ENCODE measurements around the gene PNPLA7. TPM values are rescaled to one million over a fixed set of nuclear protein-coding genes. Genes with fewer than 3 reads are reported as not detected.

The PNPLA7 gene
- total RNA-seq, 1 experiment from 2014 or later = 3.9 TPM

- no TSS peak for BruUV-seq (replicated peaks)
- in situ Hi-C loops (cut with HindIII; ENCODE audit: low pct_unique_long_range_greater_than_20kb, low sequenced_read_pairs) = no loop called here
- TF ChIP-seq REST (IDR thresholded peaks at IDR 0.05; ENCODE audit: insufficient read depth in 1 of 2, low read depth in 2 of 2, low read length in 1 of 2) = no peak
- no peak for TF ChIP-seq SIN3A (IDR thresholded peaks at IDR 0.05; ENCODE audit: borderline replicate concordance, insufficient read depth, low read depth, low read length)
- TF ChIP-seq POLR2AphosphoS5 (IDR thresholded peaks at IDR 0.05; ENCODE audit: low read depth, low read length) = no peak
- no peak for TF ChIP-seq TCF7L2 (IDR thresholded peaks at IDR 0.05; ENCODE audit: low read depth, low read length)
- TF ChIP-seq CTCF (IDR thresholded peaks at IDR 0.05) = no peak
- H3K4me1 ChIP-seq (ENCODE audit: control insufficient read depth, insufficient read depth, low read length) = no peaks in the 10 kb centered on the region
- POLR2A ChIA-PET = no interaction called here
- no peaks in the 10 kb centered on the region for H3K27me3 ChIP-seq (ENCODE audit: control insufficient read depth, insufficient read depth, low read length)
- intact Hi-C loops (cut with micrococcal nuclease; ENCODE audit: unreplicated experiment) = no loop called here
- H3K9me3 ChIP-seq (ENCODE audit: control insufficient read depth, insufficient read depth, low read depth, low read length) = no peaks in the 10 kb centered on the region
- DNase-seq (ENCODE audit: low read depth, low spot score) (no peak), ATAC-seq (no peak)
- H3K27ac ChIP-seq (ENCODE audit: low read length) = no peak overlapping the region
- H3K4me3 ChIP-seq (ENCODE audit: low read depth in 2 of 2, low read length in 2 of 2) = no peak overlapping the region
- no peaks in the 10 kb centered on the region for H3K36me3 ChIP-seq (ENCODE audit: control insufficient read depth, insufficient read depth, low read length)
- CTCF ChIA-PET = no interaction called here
Observed at GRCh38 chr9:137465720-137466388, 84.3 kb downstream of the PNPLA7 start.

- in situ Hi-C loops (cut with HindIII; ENCODE audit: low pct_unique_long_range_greater_than_20kb, low sequenced_read_pairs) = no loop called here
- Histone ChIP-seq H3K27me3 (ENCODE audit: control insufficient read depth, insufficient read depth, low read length) (no peaks in the 10 kb centered on the region), H3K4me1 (ENCODE audit: control insufficient read depth, insufficient read depth, low read length) (no peaks in the 10 kb centered on the region), H3K4me3 (ENCODE audit: low read depth in 2 of 2, low read length in 2 of 2) (no peak overlapping the region), H3K9me3 (ENCODE audit: control insufficient read depth, insufficient read depth, low read depth, low read length) (no peaks in the 10 kb centered on the region), H3K36me3 (ENCODE audit: control insufficient read depth, insufficient read depth, low read length) (no peaks in the 10 kb centered on the region), H3K27ac (ENCODE audit: low read length) (no peak overlapping the region)
- no peak for ATAC-seq
- CTCF ChIA-PET = no interaction called here
- no peak for DNase-seq (ENCODE audit: low read depth, low spot score)
- intact Hi-C loops (cut with micrococcal nuclease; ENCODE audit: unreplicated experiment) = no loop called here
- POLR2A ChIA-PET = no interaction called here
- no TSS peak for BruUV-seq (replicated peaks)
- TF ChIP-seq POLR2AphosphoS5 (IDR thresholded peaks at IDR 0.05; ENCODE audit: low read depth, low read length) (no peak), REST (IDR thresholded peaks at IDR 0.05; ENCODE audit: insufficient read depth in 1 of 2, low read depth in 2 of 2, low read length in 1 of 2) (no peak), TCF7L2 (IDR thresholded peaks at IDR 0.05; ENCODE audit: low read depth, low read length) (no peak), CTCF (IDR thresholded peaks at IDR 0.05) (no peak), SIN3A (IDR thresholded peaks at IDR 0.05; ENCODE audit: borderline replicate concordance, insufficient read depth, low read depth, low read length) (no peak)
Observed at GRCh38 chr9:137465000-137465719, 85.0 kb downstream of the PNPLA7 start.

All from Panc1 (cell line).